H1 (cell line): ENCODE data around the gene PDPK1. TPM values are rescaled to one million over a fixed set of nuclear protein-coding genes. Genes with fewer than 3 reads are reported as not detected.

ENCODE experiments used
- CTCF ChIA-PET: fragments of 300-600 bp; sonication (Branson Sonifier 250); formaldehyde crosslinking; loops from one replicate; lab custom pipeline; 2021; ENCODE audit not compliant: partially characterized antibody; lab: Charles Lee
- POLR2A ChIA-PET: fragments of 300-600 bp; sonication (Branson Sonifier 250); formaldehyde crosslinking; loops from one replicate; lab custom pipeline; 2021; ENCODE audit warnings: inconsistent platforms; ENCODE audit not compliant: partially characterized antibody; lab: Charles Lee
- DNase-seq, 2 experiments: peaks; one replicate each; pipeline versions ENCODE4 v3.0.0 to v3.0.0-alpha.2; 2010 to 2022; ENCODE audit warnings: low spot score in 2 of 2, low read depth in 1 of 2, mixed read lengths in 1 of 2
- FAIRE-seq: peaks from 2 replicates; lab custom pipeline; 2011; peaks lifted over from hg19 to GRCh38; lab: Jason Lieb, UNC
- H2AFZ ChIP-seq: 2 replicates; pipeline ENCODE4 v1.8.1; 2012; ENCODE audit warnings: low read length, inconsistent platforms
- H2AK5ac ChIP-seq: 2 replicates; pipeline ENCODE4 v1.6.1; 2013; ENCODE audit warnings: low read depth, low read length
- H2BK120ac ChIP-seq: replicated peaks from 2 replicates; pipeline ENCODE3; 2013; ENCODE audit warnings: low read depth, low read length, inconsistent platforms
- H2BK12ac ChIP-seq: 2 replicates; pipeline ENCODE4 v1.6.1; 2013; ENCODE audit warnings: low read depth, low read length
- H2BK15ac ChIP-seq: 2 replicates; pipeline ENCODE4 v1.6.1; 2013; ENCODE audit warnings: low read length
- H2BK20ac ChIP-seq: 2 replicates; pipeline ENCODE4 v1.6.1; 2013; ENCODE audit warnings: low read length
- H2BK5ac ChIP-seq: 2 replicates; pipeline ENCODE4 v1.6.1; 2013; ENCODE audit warnings: low read depth, low read length
- H3K14ac ChIP-seq: 2 replicates; pipeline ENCODE4 v1.6.1; 2013; ENCODE audit warnings: inconsistent platforms; ENCODE audit not compliant: insufficient read length
- H3K18ac ChIP-seq: 2 replicates; pipeline ENCODE4 v1.6.1; 2013; ENCODE audit warnings: low read length; ENCODE audit errors: extremely low read depth
- H3K23ac ChIP-seq: 2 replicates; pipeline ENCODE4 v1.6.1; 2013; ENCODE audit warnings: inconsistent platforms; ENCODE audit not compliant: insufficient read length
- H3K23me2 ChIP-seq: 2 replicates; pipeline ENCODE4 v1.6.1; 2013; ENCODE audit warnings: low read depth, low read length
- H3K27ac ChIP-seq: 2 replicates; pipeline ENCODE4 v1.6.1; 2011; ENCODE audit warnings: low read depth, low read length, inconsistent platforms
- H3K27me3 ChIP-seq, 4 experiments: replicated peaks in 1 of 4; 1 replicate in 1 of 4; 2 replicates in 3 of 4; pipeline versions ENCODE4 v1.6.1 to v1.8.1; 2011 to 2013; ENCODE audit warnings: low read length in 3 of 4, mild to moderate bottlenecking in 3 of 4, inconsistent platforms in 2 of 4, mixed read lengths in 2 of 4, moderate library complexity in 1 of 4; ENCODE audit not compliant: control insufficient read depth in 3 of 4, insufficient read depth in 3 of 4; ENCODE audit errors: extremely low read depth in 1 of 4
- H3K36me3 ChIP-seq, 4 experiments: 2 replicates each; pipeline versions ENCODE4 v1.6.1 to v1.8.1; 2011 to 2013; ENCODE audit warnings: mild to moderate bottlenecking in 4 of 4, low read length in 3 of 4, moderate library complexity in 2 of 4, control low read depth in 1 of 4, inconsistent platforms in 1 of 4; ENCODE audit not compliant: insufficient read depth in 4 of 4, control insufficient read depth in 2 of 4
- H3K4ac ChIP-seq: replicated peaks from 2 replicates; pipeline ENCODE3; 2013; ENCODE audit warnings: low read length, low read depth, mixed read lengths, inconsistent platforms; ENCODE audit not compliant: insufficient read length
- H3K4me1 ChIP-seq, 4 experiments: replicated peaks in 1 of 4; 1 replicate in 1 of 4; 2 replicates in 3 of 4; pipeline versions ENCODE4 v1.6.1 to v1.8.1; 2011 to 2013; ENCODE audit warnings: low read length in 3 of 4, inconsistent platforms in 2 of 4, mixed read lengths in 1 of 4; ENCODE audit not compliant: insufficient read depth in 4 of 4, control insufficient read depth in 3 of 4
- H3K4me2 ChIP-seq, 2 experiments: 2 replicates each; pipeline versions ENCODE4 v1.6.1 to v1.8.1; 2011 to 2013; ENCODE audit warnings: low read depth in 2 of 2, low read length in 2 of 2, control low read depth in 1 of 2, inconsistent platforms in 1 of 2, mild to moderate bottlenecking in 1 of 2; ENCODE audit not compliant: insufficient read depth in 1 of 2
- H3K4me3 ChIP-seq, 4 experiments: fragments of 200-600, 300-600 bp in 1 of 4; sonication (generic), shearing (Covaris generic), sonication (Bioruptor Twin) in 1 of 4; 2 replicates each; pipeline versions ENCODE4 v1.5.1 to v1.8.1; 2011 to 2016; ENCODE audit warnings: low read length in 4 of 4, low read depth in 3 of 4, control low read depth in 2 of 4, inconsistent platforms in 2 of 4, mild to moderate bottlenecking in 2 of 4, mixed read lengths in 1 of 4, moderate library complexity in 1 of 4; ENCODE audit not compliant: insufficient read depth in 2 of 4; ENCODE audit errors: extremely low read depth in 1 of 4
- H3K56ac ChIP-seq: replicated peaks from 2 replicates; pipeline ENCODE3; 2013; ENCODE audit warnings: low read depth, mild to moderate bottlenecking, mixed read lengths, low read length, inconsistent platforms; ENCODE audit not compliant: insufficient read length
- H3K79me1 ChIP-seq: 2 replicates; pipeline ENCODE4 v1.6.1; 2013; ENCODE audit warnings: low read depth, low read length, control low read depth
- H3K79me2 ChIP-seq, 2 experiments: 2 replicates each; pipeline versions ENCODE4 v1.6.1 to v1.8.1; 2012 to 2013; ENCODE audit warnings: low read length in 2 of 2, mild to moderate bottlenecking in 2 of 2, inconsistent platforms in 1 of 2; ENCODE audit not compliant: insufficient read depth in 2 of 2, control insufficient read depth in 1 of 2
- H3K9ac ChIP-seq, 4 experiments: replicated peaks in 1 of 4; 1 replicate in 1 of 4; 2 replicates in 3 of 4; pipeline versions ENCODE4 v1.6.1 to v1.8.1; 2011 to 2013; ENCODE audit warnings: low read depth in 3 of 4, low read length in 3 of 4, control low read depth in 2 of 4, mild to moderate bottlenecking in 2 of 4, moderate library complexity in 2 of 4, inconsistent platforms in 1 of 4; ENCODE audit errors: extremely low read depth in 1 of 4
- H3K9me3 ChIP-seq, 2 experiments: 2 replicates each; pipeline versions ENCODE4 v1.6.1 to v1.8.1; 2012 to 2013; ENCODE audit warnings: mild to moderate bottlenecking in 2 of 2, moderate library complexity in 2 of 2, control low read depth in 1 of 2, inconsistent platforms in 1 of 2, low read depth in 1 of 2, low read length in 1 of 2, mixed read lengths in 1 of 2; ENCODE audit not compliant: insufficient read depth in 2 of 2
- H4K20me1 ChIP-seq, 2 experiments: replicated peaks in 1 of 2; 2 replicates each; pipeline versions ENCODE3 to v1.8.1; 2011 to 2013; ENCODE audit warnings: inconsistent platforms in 2 of 2, low read length in 2 of 2, mild to moderate bottlenecking in 1 of 2; ENCODE audit not compliant: insufficient read depth in 2 of 2, control insufficient read depth in 1 of 2
- H4K5ac ChIP-seq: 2 replicates; pipeline ENCODE4 v1.6.1; 2013; ENCODE audit warnings: low read length, low read depth, mixed read lengths, inconsistent platforms; ENCODE audit not compliant: insufficient read length
- H4K8ac ChIP-seq: 2 replicates; pipeline ENCODE4 v1.8.0; 2013; ENCODE audit warnings: mild to moderate bottlenecking, moderate library complexity, low read length, inconsistent platforms; ENCODE audit not compliant: insufficient read depth; ENCODE audit errors: extremely low read depth
- H4K91ac ChIP-seq: replicated peaks from 2 replicates; pipeline ENCODE3; 2013; ENCODE audit warnings: low read length, mixed read lengths, inconsistent platforms; ENCODE audit not compliant: insufficient read length
- GABPA ChIP-seq: IDR thresholded peaks from 2 replicates; pipeline ENCODE4 v1.6.1; 2011; ENCODE audit warnings: mild to moderate bottlenecking, low read length, moderate library complexity, borderline replicate concordance; ENCODE audit not compliant: insufficient read depth
- KDM4A ChIP-seq: IDR thresholded peaks from one replicate; pipeline ENCODE4 v1.7.1; 2012; ENCODE audit warnings: low read depth, mild to moderate bottlenecking, moderate library complexity, low read length, inconsistent platforms; ENCODE audit not compliant: severe bottlenecking
- WGBS, 2 experiments: shearing (Covaris generic) in 1 of 2; methylation state at CpG; one replicate each; pipeline versions ENCODE4 v1.1.6 to v1.1.7; 2013 to 2015; ENCODE audit warnings: low lambda C conversion rate in 2 of 2, mixed read lengths in 2 of 2, inconsistent platforms in 1 of 2, low coverage in 1 of 2, missing lambda C conversion rate in 1 of 2; ENCODE audit not compliant: insufficient replicate concordance in 2 of 2, insufficient coverage in 1 of 2, insufficient read length in 1 of 2; ENCODE audit errors: extremely low coverage in 1 of 2, missing lambda C conversion rate in 1 of 2; 5-methylcytosine and 5-hydroxymethylcytosine counted together
- polyA plus RNA-seq, 7 experiments: library from polyadenylated mRNA; depleted of rRNA in 3 of 7; stranded (reverse) in 5 of 7; unstranded in 2 of 7; fragments of >200 nt in 5 of 7; fragments of 200-250 nt in 2 of 7; gene quantifications; 1 replicate in 5 of 7; 2 replicates in 1 of 7; 4 replicates in 1 of 7; pipeline versions ENCODE4 v1.2.1 to v1.2.3, GENCODE V29; 2011 to 2013; ENCODE audit warnings: missing spikeins in 2 of 7, mixed read lengths in 2 of 7
- total RNA-seq: library from RNA; stranded (reverse); fragmentation: NEBNext Ultra II Directional; extraction: Animal tissue kit (Norgen Biotek cat#: 25700); gene quantifications from 2 replicates; pipeline ENCODE4 v1.2.1, GENCODE V29; 2021
- TF ChIP-seq, protein P1 (sequence below), 3 experiments: IDR thresholded peaks; 1 replicate in 2 of 3; 2 replicates in 1 of 3; pipeline versions ENCODE4 v1.5.1 to v1.6.1; 2011; ENCODE audit warnings: low read length in 3 of 3, mild to moderate bottlenecking in 3 of 3, inconsistent platforms in 2 of 3, low read depth in 1 of 3, moderate library complexity in 1 of 3; ENCODE audit not compliant: insufficient read depth in 1 of 3; ENCODE audit errors: control extremely low read depth in 1 of 3

Gene PDPK1
- total and polyA plus RNA-seq, 2 of the 8 experiments (the other 6 are each of a cell fraction or from before 2014, with no cell fraction given): 17.1 to 27.8 TPM

DNA sequence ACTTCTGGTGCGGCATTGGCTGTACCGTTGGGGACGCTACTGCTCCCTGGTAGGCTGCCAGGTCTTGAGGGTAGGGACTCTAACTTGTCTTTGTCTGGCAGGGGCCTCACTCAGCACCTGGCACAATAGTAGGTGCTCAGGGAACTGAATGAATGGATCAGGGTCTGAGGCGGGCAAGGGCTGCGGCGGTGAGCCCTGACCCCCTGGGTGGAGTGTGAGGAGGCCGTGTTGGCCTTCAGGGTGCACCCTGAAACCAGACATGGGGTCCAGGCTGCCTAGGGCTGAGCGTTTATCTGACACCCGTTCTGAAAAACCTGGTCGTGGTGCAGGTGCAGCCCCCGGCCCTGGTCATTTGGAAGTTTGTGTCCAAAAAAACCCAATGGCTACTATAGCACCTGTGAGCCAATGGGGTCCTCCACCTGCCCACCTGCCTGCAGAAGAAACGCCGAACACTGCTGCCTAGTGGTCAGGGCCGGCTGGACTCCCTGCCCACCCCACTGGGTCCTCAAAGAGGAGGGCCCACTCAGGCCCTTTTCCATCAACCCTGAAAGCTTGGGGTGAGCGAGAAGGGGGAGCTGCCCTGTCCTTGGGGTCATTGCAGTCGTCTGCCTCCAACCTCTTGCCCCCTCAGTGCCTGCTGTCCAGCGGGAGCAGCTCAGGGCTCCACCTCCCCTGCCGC is 29.0 kb upstream of the PDPK1 start:
- Histone ChIP-seq H3K18ac (no peak overlapping the region), H3K23me2 (peaks cover 4% of the 10 kb centered on the region; the same call in 1 of the 2 replicates), H4K5ac (no peak overlapping the region), H2BK20ac (no peak overlapping the region), H2BK5ac (no peak overlapping the region), H3K4me2 (no peak overlapping the region), H3K27ac (no peak overlapping the region), H3K36me3 (no peaks in the 10 kb centered on the region), H3K56ac (no peak overlapping the region), H2BK15ac (no peak overlapping the region), H3K79me2 (no peaks in the 10 kb centered on the region), H3K14ac (no peak overlapping the region), H2BK12ac (no peak overlapping the region), H4K20me1 (no peaks in the 10 kb centered on the region), H2AFZ (no peak overlapping the region), H3K9ac (no peak overlapping the region), H4K8ac (no peak overlapping the region), H2AK5ac (no peak overlapping the region), H4K91ac (no peak overlapping the region), H3K9me3 (no peaks in the 10 kb centered on the region), H3K4me1 (peaks cover 4 to 21% (median 18%) of the 10 kb centered on the region in 4 experiments), H3K23ac (no peak overlapping the region), H3K79me1 (peaks cover 2% of the 10 kb centered on the region; the same call in 1 of the 2 replicates), H3K4me3 (no peak overlapping the region), H3K4ac (no peak overlapping the region), H3K27me3 (peaks cover 0 to 3% (median 0%) of the 10 kb centered on the region in 4 experiments; a peak in 2 of 7 replicates), H2BK120ac (no peak overlapping the region)
- CTCF ChIA-PET: interaction anchor here (1.0 to 3.7 kb wide), 2 partner anchors 8 to 10 kb away, joined by 3 to 24 read pairs; no protein-coding TSS in a partner anchor
- TF ChIP-seq KDM4A (no peak), GABPA (no peak)
- TF ChIP-seq, protein P1, sequence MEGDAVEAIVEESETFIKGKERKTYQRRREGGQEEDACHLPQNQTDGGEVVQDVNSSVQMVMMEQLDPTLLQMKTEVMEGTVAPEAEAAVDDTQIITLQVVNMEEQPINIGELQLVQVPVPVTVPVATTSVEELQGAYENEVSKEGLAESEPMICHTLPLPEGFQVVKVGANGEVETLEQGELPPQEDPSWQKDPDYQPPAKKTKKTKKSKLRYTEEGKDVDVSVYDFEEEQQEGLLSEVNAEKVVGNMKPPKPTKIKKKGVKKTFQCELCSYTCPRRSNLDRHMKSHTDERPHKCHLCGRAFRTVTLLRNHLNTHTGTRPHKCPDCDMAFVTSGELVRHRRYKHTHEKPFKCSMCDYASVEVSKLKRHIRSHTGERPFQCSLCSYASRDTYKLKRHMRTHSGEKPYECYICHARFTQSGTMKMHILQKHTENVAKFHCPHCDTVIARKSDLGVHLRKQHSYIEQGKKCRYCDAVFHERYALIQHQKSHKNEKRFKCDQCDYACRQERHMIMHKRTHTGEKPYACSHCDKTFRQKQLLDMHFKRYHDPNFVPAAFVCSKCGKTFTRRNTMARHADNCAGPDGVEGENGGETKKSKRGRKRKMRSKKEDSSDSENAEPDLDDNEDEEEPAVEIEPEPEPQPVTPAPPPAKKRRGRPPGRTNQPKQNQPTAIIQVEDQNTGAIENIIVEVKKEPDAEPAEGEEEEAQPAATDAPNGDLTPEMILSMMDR (IDR thresholded peaks at IDR 0.05; ENCODE audit: control extremely low read depth in 1 of 3, insufficient read depth in 1 of 3, low read depth in 1 of 3, low read length in 3 of 3): peak in 2 of 3 experiments; percentile 25 to 28; a peak in 2 of 4 replicates
- FAIRE-seq (no peak), DNase-seq (no peak)
- POLR2A ChIA-PET: interaction anchor here (0.9 to 1.9 kb wide), 3 partner anchors 42 to 309 kb away, joined by 3 to 4 read pairs (median 3); no protein-coding TSS in a partner anchor
- 93% methylated on average over 15 of the region's 18 CpGs; no CpG with 5 or more reads in 1 of the 2 experiments for WGBS, 2 experiments
